Measurements from ENCODE around the gene MARCHF11. TPM values are rescaled to one million over a fixed set of nuclear protein-coding genes. Genes with fewer than 3 reads are reported as not detected.

Gene MARCHF11
- total RNA-seq, 1 donor from 2014 or later: 1.5 TPM

- H3K4me3 Mint-ChIP-seq (ENCODE audit: unreplicated experiment): no peak overlapping the region
- no peaks in the 10 kb centered on the region for H3K36me3 Mint-ChIP-seq (ENCODE audit: unreplicated experiment)
- no peak overlapping the region for H3K27ac Mint-ChIP-seq (ENCODE audit: unreplicated experiment)
- DNase-seq: no peak
- peaks cover 2% of the 10 kb centered on the region for H3K27me3 Mint-ChIP-seq (ENCODE audit: unreplicated experiment)
- H3K4me1 Mint-ChIP-seq (ENCODE audit: low read depth, unreplicated experiment): peaks cover 8% of the 10 kb centered on the region
- no peak for TF ChIP-seq CTCF (IDR thresholded peaks at IDR 0.05; ENCODE audit: partially characterized antibody, unreplicated experiment)
- H3K9me3 Mint-ChIP-seq (ENCODE audit: unreplicated experiment): peaks cover 7% of the 10 kb centered on the region
Measured at GRCh38 chr5:16066320-16066719, 113.3 kb downstream of the MARCHF11 start.

DNA sequence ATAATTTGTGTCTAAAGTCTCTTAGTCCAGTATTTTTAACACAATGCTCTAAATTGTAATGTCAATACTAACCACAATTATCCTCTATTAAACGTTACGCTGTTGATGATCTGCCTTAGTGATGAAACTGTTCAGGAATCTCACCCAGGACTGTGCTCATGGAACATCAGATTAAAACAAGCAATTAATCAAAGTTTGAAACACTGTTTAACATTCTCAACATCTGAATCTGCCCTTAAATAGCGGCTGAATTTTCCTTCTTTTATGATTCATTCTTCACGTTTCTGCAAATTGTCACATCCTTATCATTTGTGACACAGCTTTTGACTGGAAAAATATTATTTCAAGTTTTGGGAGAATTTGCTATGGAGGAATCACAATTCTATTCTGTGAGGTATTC is 113.8 kb downstream of the MARCHF11 start:
- no peak for DNase-seq

GRCh38 chr5:16064135-16064893 is 115.3 kb downstream of the MARCHF11 start:
- no peak for TF ChIP-seq CTCF (IDR thresholded peaks at IDR 0.05; ENCODE audit: partially characterized antibody, unreplicated experiment)
- H3K4me3 Mint-ChIP-seq (ENCODE audit: unreplicated experiment): no peak overlapping the region
- no peaks in the 10 kb centered on the region for H3K36me3 Mint-ChIP-seq (ENCODE audit: unreplicated experiment)
- H3K9me3 Mint-ChIP-seq (ENCODE audit: unreplicated experiment): peaks cover 7% of the 10 kb centered on the region
- peaks cover 2% of the 10 kb centered on the region for H3K4me1 Mint-ChIP-seq (ENCODE audit: low read depth, unreplicated experiment)
- no peak for DNase-seq
- H3K27ac Mint-ChIP-seq (ENCODE audit: unreplicated experiment): no peak overlapping the region
- peaks cover 2% of the 10 kb centered on the region for H3K27me3 Mint-ChIP-seq (ENCODE audit: unreplicated experiment)

More for the DNA sequence above, 113.8 kb downstream of the MARCHF11 start:
- peaks cover 2% of the 10 kb centered on the region for H3K27me3 Mint-ChIP-seq (ENCODE audit: unreplicated experiment)
- H3K36me3 Mint-ChIP-seq (ENCODE audit: unreplicated experiment): no peaks in the 10 kb centered on the region
- H3K4me1 Mint-ChIP-seq (ENCODE audit: low read depth, unreplicated experiment): peaks cover 8% of the 10 kb centered on the region
- no peak for TF ChIP-seq CTCF (IDR thresholded peaks at IDR 0.05; ENCODE audit: partially characterized antibody, unreplicated experiment)
- no peak overlapping the region for H3K4me3 Mint-ChIP-seq (ENCODE audit: unreplicated experiment)
- no peak overlapping the region for H3K27ac Mint-ChIP-seq (ENCODE audit: unreplicated experiment)
- H3K9me3 Mint-ChIP-seq (ENCODE audit: unreplicated experiment): peaks cover 7% of the 10 kb centered on the region

- Mint-ChIP-seq H3K36me3 (ENCODE audit: unreplicated experiment) (no peaks in the 10 kb centered on the region), H3K4me3 (ENCODE audit: unreplicated experiment) (no peak overlapping the region), H3K4me1 (ENCODE audit: low read depth, unreplicated experiment) (no peaks in the 10 kb centered on the region), H3K27ac (ENCODE audit: unreplicated experiment) (no peak overlapping the region), H3K9me3 (ENCODE audit: unreplicated experiment) (peaks cover 7% of the 10 kb centered on the region), H3K27me3 (ENCODE audit: unreplicated experiment) (peaks cover 4% of the 10 kb centered on the region)
- no peak for TF ChIP-seq CTCF (IDR thresholded peaks at IDR 0.05; ENCODE audit: partially characterized antibody, unreplicated experiment)
- no peak for DNase-seq
Measured at GRCh38 chr5:16061163-16061562, 118.4 kb downstream of the MARCHF11 start.

- no peaks in the 10 kb centered on the region for H3K36me3 Mint-ChIP-seq (ENCODE audit: unreplicated experiment)
- no peak overlapping the region for H3K27ac Mint-ChIP-seq (ENCODE audit: unreplicated experiment)
- peaks cover 7% of the 10 kb centered on the region for H3K9me3 Mint-ChIP-seq (ENCODE audit: unreplicated experiment)
- H3K4me1 Mint-ChIP-seq (ENCODE audit: low read depth, unreplicated experiment): no peaks in the 10 kb centered on the region
- TF ChIP-seq CTCF (IDR thresholded peaks at IDR 0.05; ENCODE audit: partially characterized antibody, unreplicated experiment): no peak
- peaks cover 2% of the 10 kb centered on the region for H3K27me3 Mint-ChIP-seq (ENCODE audit: unreplicated experiment)
- no peak for DNase-seq
- no peak overlapping the region for H3K4me3 Mint-ChIP-seq (ENCODE audit: unreplicated experiment)
Measured at GRCh38 chr5:16057277-16057676, 122.3 kb downstream of the MARCHF11 start.

All from glutamatergic neuron (in vitro differentiated cells).